Activated T-helper 1 cell treated with anti-CD3 and anti-CD28 coated beads, Interleukin-12 subunit alpha, Interleukin-12 subunit beta, Interleukin-2, Interleukin-4 antibody, amounts not matched to agents 30 ng/mL and 10 ng/mL and 1 ng/mL, durations not matched to agents 14 hours and 24 hours and 36 hours (primary cell): ENCODE measurements around the gene RTN4IP1. TPM values are rescaled to one million over a fixed set of nuclear protein-coding genes. Genes with fewer than 3 reads are reported as not detected.
A peak's percentile ranks its signal among the peaks of the same experiment; 100 is the strongest.

ENCODE experiments used
- DNase-seq: peaks from one replicate; pipeline ENCODE4 v3.0.0; 2021; ENCODE audit warnings: low spot score
- H3K27ac Mint-ChIP-seq: one replicate; pipeline ENCODE4 v1.8.0; 2021; ENCODE audit warnings: mild to moderate bottlenecking, mixed read lengths
- H3K27me3 Mint-ChIP-seq: one replicate; pipeline ENCODE4 v1.8.0; 2022; ENCODE audit warnings: mild to moderate bottlenecking, moderate library complexity, mixed read lengths; ENCODE audit not compliant: insufficient read depth
- H3K36me3 Mint-ChIP-seq: one replicate; pipeline ENCODE4 v1.8.0; 2021; ENCODE audit warnings: low read depth, mixed read lengths
- H3K4me1 Mint-ChIP-seq: one replicate; pipeline ENCODE4 v1.8.0; 2021; ENCODE audit warnings: low read depth, mixed read lengths
- H3K4me3 Mint-ChIP-seq: one replicate; pipeline ENCODE4 v1.8.0; 2021; ENCODE audit warnings: mild to moderate bottlenecking, moderate library complexity, mixed read lengths
- H3K9me3 Mint-ChIP-seq: one replicate; pipeline ENCODE4 v1.8.0; 2021; ENCODE audit warnings: mixed read lengths
- intact Hi-C: fragments of 100-400 bp; cut with micrococcal nuclease; formaldehyde crosslinking; loops from one replicate; pipeline ENCODE4 v1.15.1; 2024
- total RNA-seq: library from RNA; stranded (reverse); gene quantifications from 2 replicates; pipeline ENCODE4 v1.2.3, GENCODE V29; 2022

Gene RTN4IP1
- total RNA-seq, 1 donor from 2014 or later: 6.4 TPM

GRCh38 chr6:106620931-106621672, 8.2 kb downstream of the RTN4IP1 start:
- intact Hi-C loops: loop anchor here (10.0 kb wide), 2 partner anchors 844 to 1216 kb away; partner anchors contain the start of gene PREP
- DNase-seq: no peak

GRCh38 chr6:106619223-106619622, 10.1 kb downstream of the RTN4IP1 start:
- DNase-seq: no peak
- peaks cover 21% of the 10 kb centered on the region for H3K36me3 Mint-ChIP-seq
- no peak overlapping the region for H3K4me3 Mint-ChIP-seq
- intact Hi-C loops: no loop called here
- H3K4me1 Mint-ChIP-seq: peaks cover 9% of the 10 kb centered on the region
- H3K9me3 Mint-ChIP-seq: peaks cover 3% of the 10 kb centered on the region
- H3K27ac Mint-ChIP-seq: no peak overlapping the region
- no peaks in the 10 kb centered on the region for H3K27me3 Mint-ChIP-seq

More at GRCh38 chr6:106620931-106621672, 8.2 kb downstream of the RTN4IP1 start:
- Mint-ChIP-seq H3K4me3 (no peak overlapping the region), H3K36me3 (peaks cover 16% of the 10 kb centered on the region), H3K4me1 (peaks cover 5% of the 10 kb centered on the region), H3K27ac (no peak overlapping the region), H3K9me3 (peaks cover 3% of the 10 kb centered on the region), H3K27me3 (no peaks in the 10 kb centered on the region)

- Mint-ChIP-seq H3K36me3 (peaks cover 24% of the 10 kb centered on the region), H3K4me3 (no peak overlapping the region), H3K4me1 (peaks cover 18% of the 10 kb centered on the region), H3K27ac (no peak overlapping the region), H3K27me3 (no peaks in the 10 kb centered on the region), H3K9me3 (peaks cover 3% of the 10 kb centered on the region)
- no peak for DNase-seq
- intact Hi-C loops: no loop called here
Measured at GRCh38 chr6:106618324-106618723, 11.0 kb downstream of the RTN4IP1 start.

- no peak overlapping the region for H3K4me3 Mint-ChIP-seq
- H3K9me3 Mint-ChIP-seq: peaks cover under 1% of the 10 kb centered on the region
- H3K36me3 Mint-ChIP-seq: peaks cover 26% of the 10 kb centered on the region
- intact Hi-C loops: no loop called here
- no peak for DNase-seq
- H3K27me3 Mint-ChIP-seq: no peaks in the 10 kb centered on the region
- peaks cover 22% of the 10 kb centered on the region for H3K4me1 Mint-ChIP-seq
- H3K27ac Mint-ChIP-seq: no peak overlapping the region
Measured at GRCh38 chr6:106617857-106618256, 11.4 kb downstream of the RTN4IP1 start.

- intact Hi-C loops: no loop called here
- H3K9me3 Mint-ChIP-seq: no peaks in the 10 kb centered on the region
- DNase-seq: no peak
- H3K4me1 Mint-ChIP-seq: peaks cover 28% of the 10 kb centered on the region
- H3K36me3 Mint-ChIP-seq: peaks cover 28% of the 10 kb centered on the region
- no peak overlapping the region for H3K4me3 Mint-ChIP-seq
- H3K27me3 Mint-ChIP-seq: no peaks in the 10 kb centered on the region
- no peak overlapping the region for H3K27ac Mint-ChIP-seq
Measured at GRCh38 chr6:106617302-106617701, 12.0 kb downstream of the RTN4IP1 start.

- no peak for DNase-seq
- peaks cover 28% of the 10 kb centered on the region for H3K4me1 Mint-ChIP-seq
- H3K27me3 Mint-ChIP-seq: no peaks in the 10 kb centered on the region
- no peak overlapping the region for H3K4me3 Mint-ChIP-seq
- peaks cover 29% of the 10 kb centered on the region for H3K36me3 Mint-ChIP-seq
- H3K27ac Mint-ChIP-seq: no peak overlapping the region
- intact Hi-C loops: no loop called here
- H3K9me3 Mint-ChIP-seq: no peaks in the 10 kb centered on the region
Measured at GRCh38 chr6:106614592-106615257, 14.6 kb downstream of the RTN4IP1 start.

GRCh38 chr6:106614166-106614565, 15.1 kb downstream of the RTN4IP1 start:
- no peak overlapping the region for H3K4me3 Mint-ChIP-seq
- no peaks in the 10 kb centered on the region for H3K9me3 Mint-ChIP-seq
- H3K27ac Mint-ChIP-seq: peak overlapping the region; percentile 24
- intact Hi-C loops: no loop called here
- peaks cover 29% of the 10 kb centered on the region for H3K36me3 Mint-ChIP-seq
- H3K27me3 Mint-ChIP-seq: no peaks in the 10 kb centered on the region
- H3K4me1 Mint-ChIP-seq: peaks cover 28% of the 10 kb centered on the region
- no peak for DNase-seq

GRCh38 chr6:106613590-106613989, 15.7 kb downstream of the RTN4IP1 start:
- intact Hi-C loops: loop anchor here (1.0 kb wide), 1 partner anchor 16 kb away; the partner anchor contains the start of genes QRSL1 and RTN4IP1
- no peak overlapping the region for H3K4me3 Mint-ChIP-seq
- no peaks in the 10 kb centered on the region for H3K9me3 Mint-ChIP-seq
- DNase-seq: no peak
- H3K36me3 Mint-ChIP-seq: peaks cover 25% of the 10 kb centered on the region
- H3K27ac Mint-ChIP-seq: no peak overlapping the region
- H3K27me3 Mint-ChIP-seq: no peaks in the 10 kb centered on the region
- peaks cover 28% of the 10 kb centered on the region for H3K4me1 Mint-ChIP-seq

GRCh38 chr6:106612671-106613416, 16.5 kb downstream of the RTN4IP1 start:
- no peak for DNase-seq
- Mint-ChIP-seq H3K9me3 (no peaks in the 10 kb centered on the region), H3K4me1 (peaks cover 23% of the 10 kb centered on the region), H3K36me3 (peaks cover 20% of the 10 kb centered on the region), H3K27ac (peak overlapping the region; percentile 6), H3K4me3 (peak overlapping the region; percentile 1), H3K27me3 (no peaks in the 10 kb centered on the region)
- intact Hi-C loops: loop anchor here (1.0 kb wide), 1 partner anchor 16 kb away; the partner anchor contains the start of genes QRSL1 and RTN4IP1

GRCh38 chr6:106611030-106611429, 18.3 kb downstream of the RTN4IP1 start:
- H3K27me3 Mint-ChIP-seq: no peaks in the 10 kb centered on the region
- H3K27ac Mint-ChIP-seq: no peak overlapping the region
- peaks cover 20% of the 10 kb centered on the region for H3K36me3 Mint-ChIP-seq
- H3K9me3 Mint-ChIP-seq: no peaks in the 10 kb centered on the region
- H3K4me3 Mint-ChIP-seq: no peak overlapping the region
- H3K4me1 Mint-ChIP-seq: peaks cover 23% of the 10 kb centered on the region
- intact Hi-C loops: no loop called here
- no peak for DNase-seq

GRCh38 chr6:106609699-106610098, 19.6 kb downstream of the RTN4IP1 start:
- intact Hi-C loops: loop anchor here (5.0 kb wide), 1 partner anchor 272 kb away; no protein-coding TSS in a partner anchor
- Mint-ChIP-seq H3K4me3 (no peak overlapping the region), H3K27ac (no peak overlapping the region)

GRCh38 chr6:106608080-106608668, 21.1 kb downstream of the RTN4IP1 start:
- Mint-ChIP-seq H3K4me3 (no peak overlapping the region), H3K36me3 (peaks cover 11% of the 10 kb centered on the region), H3K27me3 (no peaks in the 10 kb centered on the region), H3K27ac (no peak overlapping the region), H3K9me3 (no peaks in the 10 kb centered on the region), H3K4me1 (peaks cover 9% of the 10 kb centered on the region)
- intact Hi-C loops: loop anchor here (1.0 to 5.0 kb wide), 4 partner anchors 21 to 389 kb away; partner anchors contain the start of genes QRSL1 and RTN4IP1
- DNase-seq: no peak

More at GRCh38 chr6:106609699-106610098, 19.6 kb downstream of the RTN4IP1 start:
- H3K27me3 Mint-ChIP-seq: no peaks in the 10 kb centered on the region
- H3K36me3 Mint-ChIP-seq: peaks cover 17% of the 10 kb centered on the region
- no peaks in the 10 kb centered on the region for H3K9me3 Mint-ChIP-seq
- H3K4me1 Mint-ChIP-seq: peaks cover 23% of the 10 kb centered on the region
- no peak for DNase-seq
